K562 (cell line): ENCODE data around the gene SLC44A1.

Source experiments
- CEBPB ChIP-seq: fragments of 450-650 bp; IDR thresholded peaks from 2 replicates; pipeline ENCODE4 v1.6.1; 2016; ENCODE audit warnings: missing genetic modification characterization, missing compliant biosample characterization
- CTCF ChIP-seq, 3 experiments: IDR thresholded peaks in 2 of 3; conservative IDR thresholded peaks in 1 of 3; 2 replicates each; pipeline ENCODE4 v1.5.1; 2011 to 2012; ENCODE audit warnings: low read length in 3 of 3, mild to moderate bottlenecking in 3 of 3, control low read depth in 2 of 3, improper control_type of control experiment in 1 of 3, inconsistent platforms in 1 of 3, low read depth in 1 of 3, mixed read lengths in 1 of 3, moderate library complexity in 1 of 3; ENCODE audit not compliant: insufficient read depth in 2 of 3
- DDX20 ChIP-seq: fragments of 450-650 bp; IDR thresholded peaks from 2 replicates; pipeline ENCODE4 v1.6.1; 2016; ENCODE audit warnings: missing genetic modification characterization, low read depth, mild to moderate bottlenecking, missing compliant biosample characterization, moderate library complexity
- EP300 ChIP-seq: IDR thresholded peaks from 2 replicates; pipeline ENCODE4 v1.6.1; 2012; ENCODE audit warnings: low read length, improper control_type of control experiment
- FOXP4 ChIP-seq: sonication (generic); formaldehyde crosslinking; IDR thresholded peaks from 2 replicates; pipeline ENCODE4 v1.8.0; 2022; ENCODE audit warnings: mild to moderate bottlenecking, missing genetic modification reagents, borderline replicate concordance
- HCFC1 ChIP-seq: IDR thresholded peaks from 2 replicates; pipeline ENCODE4 v1.6.1; 2012; ENCODE audit warnings: low read depth, low read length, improper control_type of control experiment
- IRF1 ChIP-seq: sonication (generic); formaldehyde crosslinking; IDR thresholded peaks from 2 replicates; pipeline ENCODE4 v1.8.0; 2022; ENCODE audit warnings: missing genetic modification reagents, mild to moderate bottlenecking, borderline replicate concordance
- RCOR1 ChIP-seq, 2 experiments: IDR thresholded peaks; 2 replicates each; pipeline ENCODE4 v1.6.1; 2012; ENCODE audit warnings: low read depth in 2 of 2, low read length in 2 of 2, borderline replicate concordance in 1 of 2, improper control_type of control experiment in 1 of 2
- STAT6 ChIP-seq: sonication (generic); formaldehyde crosslinking; IDR thresholded peaks from 2 replicates; pipeline ENCODE4 v1.8.1; 2023; ENCODE audit warnings: mild to moderate bottlenecking, missing genetic modification reagents
- ZNF121 ChIP-seq: sonication (generic); formaldehyde crosslinking; conservative IDR thresholded peaks from 2 replicates; pipeline ENCODE4 v1.8.0; 2022; ENCODE audit warnings: missing genetic modification reagents
- ZNF280A ChIP-seq: fragments of 450-650 bp; IDR thresholded peaks from 2 replicates; pipeline ENCODE4 v1.6.1; 2018; ENCODE audit warnings: mild to moderate bottlenecking, low read depth; ENCODE audit not compliant: partially characterized antibody
- ZNF398 ChIP-seq: fragments of 250-450 bp; sonication (Bioruptor Pico); IDR thresholded peaks from 2 replicates; pipeline ENCODE4 v1.8.0; 2021; ENCODE audit warnings: moderate library complexity, mild to moderate bottlenecking, inconsistent platforms
- ZNF449 ChIP-seq: fragments of 250-450 bp; sonication (Bioruptor Pico); IDR thresholded peaks from 2 replicates; pipeline ENCODE4 v1.8.0; 2022; ENCODE audit warnings: moderate library complexity, mild to moderate bottlenecking, inconsistent platforms
- ZNF830 ChIP-seq: fragments of 250-450 bp; sonication (Bioruptor Pico); IDR thresholded peaks from 2 replicates; pipeline ENCODE4 v1.5.0; 2021; ENCODE audit warnings: mild to moderate bottlenecking

GRCh38 chr9:105393576-105394344 is 149.3 kb downstream of the SLC44A1 start:
- TF ChIP-seq EP300 (no peak), ZNF121 (no peak), FOXP4 (no peak), CTCF (IDR thresholded peaks at IDR 0.05 in 2 of 3, conservative IDR thresholded peaks at IDR 0.05 in 1 of 3; ENCODE audit: insufficient read depth in 2 of 3, low read depth in 1 of 3, low read length in 3 of 3) (no peak), STAT6 (CRISPR knock-in tag) (no peak), ZNF398 (CRISPR knock-in tag) (no peak), ZNF280A (no peak), CEBPB (tag) (no peak), IRF1 (CRISPR knock-in tag) (no peak), DDX20 (tag) (no peak), ZNF830 (CRISPR knock-in tag) (no peak), ZNF449 (no peak), RCOR1 (IDR thresholded peaks at IDR 0.05; ENCODE audit: borderline replicate concordance in 1 of 2, low read depth in 2 of 2, low read length in 2 of 2) (no peak), HCFC1 (no peak)
